ENCODE data around the gene ABR. TPM values are rescaled to one million over a fixed set of nuclear protein-coding genes. Genes with fewer than 3 reads are reported as not detected.
"Not testable (repeated sequence)": the region's sequence is repeated elsewhere in the genome, so short reads cannot be mapped to it uniquely, and the experiment has no call there.

ABR gene
- total RNA-seq, 1 donor from 2014 or later, result 207 TPM

DNA sequence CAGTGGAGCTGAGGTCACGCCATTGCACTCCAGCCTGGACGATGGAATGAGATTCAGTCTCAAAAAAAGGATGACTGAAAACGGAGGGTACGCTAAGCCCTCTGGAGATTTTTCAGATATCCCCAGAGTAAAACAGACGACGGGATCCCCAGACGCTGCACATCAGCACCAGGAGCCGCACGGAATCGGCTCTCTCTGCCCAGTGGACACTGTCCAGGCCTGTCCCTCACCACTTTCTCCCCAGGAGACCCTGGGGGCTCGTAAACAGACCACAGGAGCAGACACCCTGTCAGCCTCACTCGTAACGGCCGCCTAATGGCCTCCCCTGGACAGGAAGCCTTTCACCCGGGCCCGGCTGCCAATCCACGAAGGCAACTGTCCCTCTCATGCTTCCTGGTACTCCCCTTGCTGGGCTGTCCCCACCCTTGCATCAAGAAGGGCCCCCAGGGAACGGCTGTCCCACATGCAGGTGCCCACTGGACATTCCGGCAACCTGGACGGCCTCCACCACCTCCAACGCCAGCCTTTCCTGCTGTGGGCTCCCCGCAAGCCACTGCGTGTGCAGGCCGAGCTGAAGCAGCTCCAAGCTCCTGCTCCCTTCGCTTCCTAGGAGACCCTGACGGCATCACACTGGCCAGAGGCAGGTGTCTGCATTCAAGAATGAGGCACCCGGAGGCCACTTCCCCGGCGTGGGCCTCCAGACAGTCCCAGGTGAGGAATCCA is 108.5 kb downstream of the ABR start:
- no peak for DNase-seq (ENCODE audit: low spot score)

DNA sequence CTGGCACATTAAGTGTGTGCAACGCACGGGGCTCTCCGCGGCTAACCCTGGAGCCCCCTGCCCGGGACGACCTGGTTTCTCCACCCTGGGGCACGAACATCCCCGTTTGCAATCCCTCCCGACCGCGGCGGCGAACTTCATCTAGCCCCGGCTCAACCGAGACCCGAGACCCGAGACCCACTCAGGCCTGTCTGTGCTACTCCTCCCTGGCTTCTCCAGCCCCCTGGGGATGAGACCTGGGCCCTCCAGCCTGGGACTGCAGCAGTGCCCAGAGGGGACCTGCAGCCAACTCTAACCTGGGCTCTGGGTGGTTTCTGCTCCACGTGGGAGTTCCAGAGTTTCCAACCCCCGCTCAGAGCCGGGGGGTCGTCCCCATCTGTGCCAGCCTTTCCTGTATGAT is 109.4 kb downstream of the ABR start:
- DNase-seq (ENCODE audit: low spot score), result no peak

DNA sequence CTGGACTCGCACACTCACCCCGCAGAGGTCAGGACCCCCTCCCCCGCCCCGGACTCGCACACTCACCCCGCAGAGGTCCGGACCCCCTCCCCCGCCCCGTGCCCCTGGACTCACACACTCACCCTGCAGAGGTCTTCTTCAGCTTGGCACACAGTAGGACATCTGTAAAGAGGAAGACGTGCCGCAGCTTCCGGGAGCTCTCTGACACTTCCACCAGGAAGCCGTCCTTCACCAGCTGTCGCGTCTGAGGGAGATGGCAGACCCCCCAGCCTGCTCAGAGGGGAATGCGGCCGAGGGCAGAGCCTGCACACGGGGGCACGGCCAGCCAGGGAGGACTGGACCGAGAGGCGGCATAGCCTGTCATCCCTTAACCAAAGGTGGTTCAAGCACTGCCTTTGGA is 109.9 kb downstream of the ABR start:
- DNase-seq (ENCODE audit: low spot score), result no peak

DNA sequence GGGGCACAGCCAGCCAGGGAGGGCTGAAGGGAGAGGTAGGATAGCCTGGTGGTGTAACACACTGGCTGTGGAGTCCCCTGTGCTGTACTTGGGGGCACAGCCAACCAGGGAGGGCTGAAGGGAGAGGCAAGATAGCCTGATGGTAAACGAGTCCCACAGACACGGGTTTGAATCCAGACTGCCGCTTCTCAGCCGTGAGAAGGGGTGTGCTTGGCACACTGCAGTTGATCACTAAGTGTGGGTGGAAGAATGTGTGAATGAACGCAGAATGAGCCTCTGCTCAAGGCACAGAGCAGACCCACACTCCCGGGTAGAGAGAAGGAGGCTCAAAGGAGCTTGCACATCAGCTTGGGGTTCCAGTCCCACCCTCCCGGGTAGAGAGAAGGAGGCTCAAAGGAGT is 111.4 kb downstream of the ABR start:
- no peak for DNase-seq (ENCODE audit: low spot score)

DNA sequence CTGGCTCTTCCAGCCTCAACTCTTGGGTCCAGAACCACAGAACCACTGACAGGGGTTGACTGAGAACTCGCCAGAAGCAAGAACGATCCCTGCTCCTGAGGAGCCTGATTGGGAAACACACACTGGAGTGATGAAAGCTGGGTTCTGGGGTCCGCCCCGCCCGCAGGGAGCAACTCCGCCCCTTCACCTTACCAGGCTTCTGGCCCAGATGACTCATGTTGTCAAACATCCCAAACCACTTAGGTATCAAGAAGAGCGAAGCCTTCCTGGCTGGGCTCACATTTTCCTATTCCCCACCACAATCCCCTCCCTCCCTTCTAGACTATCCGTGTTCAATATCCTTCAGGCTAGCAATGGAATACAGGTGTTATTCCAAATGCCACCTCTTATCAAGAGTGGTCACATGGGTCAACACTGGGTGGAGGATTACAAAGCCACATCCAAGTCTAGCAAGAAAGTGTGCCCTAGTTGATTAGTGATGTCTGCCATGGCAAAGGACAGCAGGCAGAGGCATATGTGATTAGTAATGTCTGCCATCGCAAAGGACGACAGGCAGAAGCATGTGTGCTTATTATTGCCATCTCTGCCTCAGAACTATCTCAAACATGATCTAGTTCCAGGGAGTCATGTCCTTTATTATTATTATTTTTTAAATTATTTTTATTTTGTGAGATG is 112.4 kb downstream of the ABR start:
- no peak for DNase-seq (ENCODE audit: low spot score)

DNA sequence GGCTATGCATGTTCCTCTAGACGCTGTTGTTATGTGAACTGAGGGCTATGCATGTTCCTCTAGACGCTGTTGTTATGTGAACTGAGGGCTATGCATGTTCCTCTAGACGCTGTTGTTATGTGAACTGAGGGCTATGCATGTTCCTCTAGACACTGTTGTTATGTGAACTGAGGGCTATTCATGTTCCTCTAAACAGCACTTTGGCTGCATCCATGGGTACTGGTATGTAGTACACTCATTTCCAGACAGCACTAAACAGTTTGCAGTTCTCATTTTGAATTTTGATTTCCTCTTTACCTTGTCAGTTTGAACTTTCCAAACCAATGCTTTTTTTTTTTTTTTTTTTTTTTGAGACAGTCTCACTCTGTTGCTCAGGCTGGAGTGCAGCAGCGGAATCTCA is 114.4 kb downstream of the ABR start:
- DNase-seq (ENCODE audit: low spot score), result not testable (repeated sequence)

DNA sequence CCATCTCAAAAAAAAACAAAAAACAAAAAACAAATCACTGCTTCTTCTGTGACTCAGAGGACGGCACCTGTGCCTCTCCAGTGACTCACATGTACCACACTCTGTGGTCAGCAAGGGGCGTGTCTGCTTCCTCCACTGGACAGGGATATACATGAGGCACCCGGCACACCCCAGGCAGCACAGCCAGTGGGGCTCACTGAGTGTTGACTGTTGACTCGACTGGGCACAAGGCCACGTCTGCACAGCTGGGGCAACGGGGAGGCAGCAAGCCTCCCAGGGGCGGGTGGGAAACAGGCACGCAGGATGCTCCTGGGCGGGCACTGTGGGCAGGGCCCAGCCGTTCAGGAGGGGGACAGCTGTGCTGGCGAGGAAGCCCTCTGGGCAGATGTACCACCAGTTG is 118.8 kb downstream of the ABR start:
- DNase-seq (ENCODE audit: low spot score), result peak; percentile 87

DNA sequence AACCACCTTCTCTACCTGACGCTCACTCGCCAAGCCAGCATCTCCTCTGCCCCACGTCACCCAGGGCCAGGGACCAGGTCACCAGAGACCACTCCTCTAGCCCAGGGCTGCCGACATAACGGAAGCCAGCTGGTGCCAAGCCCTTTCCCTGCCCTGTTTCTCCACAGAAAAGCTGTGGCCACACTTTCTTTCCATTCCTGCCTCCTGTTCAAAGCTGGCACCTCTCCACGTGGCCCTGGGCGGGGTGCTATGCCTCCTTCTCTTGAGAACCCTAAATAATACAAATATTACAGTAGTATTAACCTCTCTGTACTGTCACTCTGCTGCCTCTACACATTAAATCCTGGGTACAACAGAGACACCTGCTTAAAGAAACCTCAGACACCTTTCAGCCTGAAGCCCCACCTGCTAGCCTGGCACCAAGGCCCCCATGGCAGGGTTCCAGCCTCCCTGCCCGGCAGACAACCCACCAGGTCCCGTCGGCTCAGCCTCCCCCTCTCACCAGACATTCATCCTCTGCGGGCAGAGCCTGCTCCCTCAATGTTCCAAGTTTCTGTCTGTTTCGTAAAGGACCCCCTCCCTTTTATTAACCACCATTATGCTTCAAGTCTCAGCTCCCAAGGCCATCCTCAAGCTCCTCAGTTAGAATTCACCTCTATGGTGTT is 120.5 kb downstream of the ABR start:
- no peak for DNase-seq (ENCODE audit: low spot score)

DNA sequence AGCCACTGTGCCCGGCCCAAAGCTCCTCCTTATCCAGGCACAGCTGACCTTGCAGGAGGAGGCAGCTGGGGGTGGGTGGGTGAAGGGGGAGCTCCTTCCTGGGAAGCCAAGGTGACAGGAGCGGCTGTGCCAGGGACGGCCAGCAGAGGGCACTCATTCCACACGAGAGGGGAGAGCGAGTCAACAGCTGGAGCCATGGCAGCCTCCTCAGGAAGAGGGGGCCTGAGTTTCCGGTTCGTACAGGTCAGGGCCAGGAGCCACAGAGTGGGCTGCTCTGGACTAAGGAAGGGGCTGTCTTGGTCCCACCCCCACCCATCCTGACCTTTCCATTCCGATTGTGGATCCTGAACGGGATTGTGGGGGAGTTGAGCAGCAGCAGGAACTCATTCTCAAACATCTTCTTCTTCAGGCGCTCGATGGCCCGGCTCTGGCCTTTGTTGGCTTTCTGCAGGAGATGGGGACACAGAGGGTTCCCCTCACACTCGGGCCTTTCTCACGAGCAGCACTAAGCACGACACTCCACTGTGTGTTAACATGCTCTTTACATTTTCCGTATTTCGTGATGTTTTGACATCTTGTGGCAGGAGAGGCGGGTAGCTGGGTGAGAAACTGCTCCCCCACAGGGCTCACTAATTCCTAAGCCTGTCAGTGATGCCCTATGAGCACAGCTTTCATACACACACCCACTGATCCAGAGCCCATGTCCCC is 121.2 kb downstream of the ABR start:
- DNase-seq (ENCODE audit: low spot score), result no peak

DNA sequence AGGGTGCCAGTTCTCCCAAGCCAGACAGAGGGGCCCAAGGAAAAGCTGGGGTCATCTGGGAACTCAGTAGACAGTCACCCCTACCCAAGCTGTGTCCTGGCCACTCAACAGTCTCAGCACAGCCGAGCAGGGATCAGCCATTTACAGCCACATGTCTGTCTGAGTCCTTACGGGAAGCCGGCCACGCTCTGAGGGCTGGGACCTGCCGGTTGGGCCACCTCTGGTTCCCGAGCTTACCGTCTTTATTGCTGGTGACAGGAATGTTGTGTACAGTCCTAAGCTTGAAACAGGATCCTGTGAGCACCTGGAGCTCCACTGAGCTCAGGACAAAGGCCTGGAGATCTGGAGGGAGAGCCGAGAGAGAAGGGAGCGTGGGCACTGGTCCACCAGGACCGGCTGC is 123.0 kb downstream of the ABR start:
- no peak for DNase-seq (ENCODE audit: low spot score)

DNA sequence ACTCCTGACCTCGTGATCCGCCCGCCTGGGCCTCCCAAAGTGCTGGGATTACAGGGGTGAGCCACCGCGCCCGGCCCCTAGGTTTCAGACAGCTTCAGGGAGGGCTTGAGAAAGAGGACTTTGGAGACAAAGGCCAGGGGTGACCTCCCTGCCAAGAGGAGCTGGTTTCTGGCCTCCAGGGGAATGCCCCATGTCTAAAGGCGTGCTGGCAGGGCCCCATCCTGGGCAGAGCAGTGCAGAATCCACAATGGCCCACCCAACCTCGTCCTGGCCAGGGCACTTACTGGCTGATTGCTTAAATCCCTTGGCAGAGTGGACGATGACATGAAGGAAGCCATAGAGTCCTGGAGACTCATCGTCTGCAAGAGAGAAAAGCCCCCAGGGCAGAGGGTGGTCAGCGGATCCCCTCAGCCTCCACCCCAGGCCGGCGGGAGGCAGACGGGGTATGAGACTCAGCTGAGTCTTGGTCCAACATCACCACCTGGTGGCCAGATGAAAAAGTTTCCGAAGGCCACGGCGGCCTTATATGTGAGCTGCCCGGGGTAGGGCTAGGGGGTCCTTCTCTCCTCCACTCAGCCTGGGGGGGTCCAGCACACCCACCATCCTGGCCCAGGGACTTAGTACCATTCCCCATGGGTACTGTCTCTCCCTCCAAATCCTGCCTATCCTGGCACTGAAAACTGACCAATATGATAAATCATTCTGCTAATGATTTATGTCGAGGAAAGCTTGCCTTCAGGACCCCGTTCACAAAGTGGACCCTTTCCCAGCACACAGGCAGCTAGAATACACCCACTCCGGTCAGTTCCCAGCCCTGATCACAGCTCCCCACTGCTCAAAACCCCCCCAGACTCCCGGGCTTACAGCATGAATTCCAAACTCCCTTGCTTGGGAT is 123.8 kb downstream of the ABR start:
- peak; percentile 73 for DNase-seq (ENCODE audit: low spot score)

DNA sequence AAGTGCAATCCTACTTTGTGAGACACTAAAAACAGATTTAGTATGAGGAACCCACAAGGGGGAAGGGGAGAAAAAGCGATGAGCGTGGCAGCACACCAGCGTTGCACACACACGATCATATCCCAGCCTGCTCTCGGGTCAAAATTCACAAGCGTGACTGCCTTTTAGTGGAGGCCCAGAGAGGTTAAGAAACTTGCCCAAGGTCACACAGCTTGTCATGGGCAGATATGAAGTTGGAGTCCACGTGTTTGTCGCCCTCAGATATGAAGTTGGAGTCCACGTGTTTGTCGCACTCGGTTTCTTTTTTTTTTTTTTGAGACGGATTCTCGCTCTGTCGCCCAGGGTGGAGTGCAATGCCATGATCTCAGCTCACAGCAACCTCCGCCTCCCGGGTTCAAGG is 124.5 kb downstream of the ABR start:
- DNase-seq (ENCODE audit: low spot score), result no peak

DNA sequence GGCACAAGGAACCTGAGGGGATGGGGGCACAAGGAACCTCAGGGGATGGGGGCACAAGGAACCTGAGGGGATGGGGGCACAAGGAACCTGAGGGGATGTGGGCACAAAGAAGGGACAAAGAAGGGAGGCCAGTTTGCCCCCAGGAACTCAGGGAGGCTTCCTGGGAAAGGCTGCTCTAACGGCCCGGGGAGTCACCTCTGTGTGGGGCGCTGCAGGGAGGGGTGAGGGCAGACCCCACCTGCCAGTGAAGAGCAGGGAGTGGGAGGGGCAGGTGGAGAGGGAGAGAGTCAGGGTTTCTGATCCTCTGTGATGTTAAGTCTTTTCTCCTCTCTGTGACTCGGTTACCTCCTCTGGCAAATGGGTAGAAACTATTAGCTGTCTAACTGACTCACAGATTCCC is 125.1 kb downstream of the ABR start:
- no peak for DNase-seq (ENCODE audit: low spot score)

DNA sequence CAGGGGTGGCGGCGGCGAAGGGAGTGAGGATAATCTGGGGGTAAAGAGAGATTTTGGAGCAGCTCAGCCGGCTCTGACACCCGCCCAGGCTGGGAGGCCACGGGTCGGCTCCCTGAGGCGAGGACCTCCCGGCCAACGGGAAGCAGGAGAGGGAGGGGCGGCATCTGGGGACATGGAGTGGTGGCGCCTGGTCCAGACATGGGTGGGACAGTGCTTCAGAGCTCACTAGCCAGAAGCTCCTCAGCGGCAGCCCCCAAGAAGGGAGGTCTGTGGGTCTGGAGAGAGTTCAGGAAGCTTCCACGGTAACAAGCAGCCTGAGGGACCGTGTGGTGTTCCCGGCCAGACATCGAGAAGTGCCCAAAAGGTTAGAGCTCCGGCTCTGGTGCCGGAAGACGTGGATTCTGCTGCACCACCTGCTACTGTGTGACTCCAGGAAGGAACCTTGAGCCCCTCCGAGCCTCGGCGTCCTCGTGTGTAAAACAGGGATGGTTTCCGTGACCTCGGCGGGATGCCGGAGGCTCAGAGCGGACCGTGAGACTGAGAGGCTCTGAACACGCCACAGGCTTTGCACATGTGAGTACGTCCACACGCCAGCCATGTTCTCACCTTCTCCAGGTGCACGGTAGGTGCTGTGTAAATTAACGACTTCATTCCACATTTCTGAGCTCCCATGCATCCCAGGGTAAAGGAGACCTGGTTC is 126.0 kb downstream of the ABR start:
- DNase-seq (ENCODE audit: low spot score), result no peak

DNA sequence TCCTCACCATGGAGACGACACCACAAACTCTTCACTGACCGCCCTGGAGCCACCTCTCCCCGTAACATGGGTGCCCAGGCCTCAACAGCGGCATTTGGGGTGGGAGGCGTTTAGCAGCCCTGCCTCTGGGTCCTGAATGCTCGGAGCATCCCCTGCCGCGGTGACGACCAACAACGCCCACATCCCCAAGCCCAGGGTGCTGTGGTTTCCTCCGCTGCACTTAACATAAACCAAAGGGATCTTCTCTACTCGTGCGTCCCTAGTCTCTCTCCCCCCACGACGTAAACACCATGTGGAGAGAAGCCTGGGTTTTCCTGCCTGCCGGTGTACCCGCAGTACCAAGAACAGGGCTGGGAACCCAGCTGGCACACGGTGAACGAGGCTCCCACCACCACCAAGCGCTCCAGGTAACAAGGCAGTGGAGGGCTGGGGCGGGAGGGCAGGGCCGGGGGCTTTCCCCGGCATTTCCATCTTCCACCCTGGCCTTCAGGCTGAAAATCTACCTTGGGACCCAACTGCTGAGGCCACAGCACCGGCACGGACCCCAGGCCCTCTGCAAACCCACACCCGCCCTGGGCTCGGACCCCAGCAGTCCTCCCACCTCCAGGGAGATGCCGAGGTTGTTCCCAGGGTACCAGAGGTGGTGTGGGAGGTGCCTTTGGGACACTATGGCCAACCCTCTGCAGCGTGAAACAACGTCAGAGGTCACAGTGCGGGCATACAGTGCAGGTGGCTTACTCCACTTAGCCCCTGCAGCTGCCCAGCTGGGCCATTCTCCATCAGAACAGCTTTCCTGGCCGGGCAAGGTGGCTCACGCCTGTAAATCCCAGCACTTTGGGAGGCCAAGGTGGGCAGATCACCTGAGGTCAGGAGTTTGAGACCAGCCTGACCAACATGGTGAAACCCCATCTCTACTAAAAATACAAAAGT is 128.5 kb downstream of the ABR start:
- DNase-seq (ENCODE audit: low spot score), result no peak

DNA sequence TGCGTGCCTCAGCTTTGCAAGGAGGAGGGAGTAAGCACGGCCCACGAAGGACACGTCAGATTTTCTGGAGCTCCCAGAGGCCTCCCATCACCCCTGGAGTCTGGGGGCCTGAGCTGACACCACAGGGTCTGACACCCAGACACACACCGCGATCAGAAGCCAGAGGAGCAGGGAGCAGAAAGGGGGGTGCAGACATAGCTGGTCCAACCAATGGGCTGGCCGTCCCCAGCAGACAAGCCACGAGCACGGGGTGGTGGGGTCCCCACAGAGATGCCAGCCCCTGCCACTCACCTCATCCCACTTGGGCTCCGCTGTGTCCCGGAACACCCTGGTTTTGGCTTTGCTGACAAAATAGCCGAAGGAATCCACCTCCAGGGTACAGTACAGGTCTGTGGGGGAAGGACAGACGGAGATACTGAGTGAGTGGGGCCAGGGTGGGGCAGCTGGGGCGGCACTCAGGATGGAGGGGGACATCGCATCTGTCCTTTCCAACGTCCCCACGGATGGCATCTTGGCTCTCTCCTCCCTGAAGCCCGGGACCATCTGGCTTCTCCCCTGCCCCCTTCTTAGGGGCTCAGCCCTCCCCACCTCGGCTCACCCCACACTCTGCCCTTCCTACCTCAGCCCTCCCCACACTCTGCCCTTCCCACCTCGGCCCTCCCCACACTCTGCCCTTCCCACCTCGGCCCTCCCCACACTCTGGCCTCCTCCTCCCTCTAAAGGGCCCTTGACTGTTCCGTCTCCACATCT is 129.4 kb downstream of the ABR start:
- DNase-seq (ENCODE audit: low spot score), result no peak

DNA sequence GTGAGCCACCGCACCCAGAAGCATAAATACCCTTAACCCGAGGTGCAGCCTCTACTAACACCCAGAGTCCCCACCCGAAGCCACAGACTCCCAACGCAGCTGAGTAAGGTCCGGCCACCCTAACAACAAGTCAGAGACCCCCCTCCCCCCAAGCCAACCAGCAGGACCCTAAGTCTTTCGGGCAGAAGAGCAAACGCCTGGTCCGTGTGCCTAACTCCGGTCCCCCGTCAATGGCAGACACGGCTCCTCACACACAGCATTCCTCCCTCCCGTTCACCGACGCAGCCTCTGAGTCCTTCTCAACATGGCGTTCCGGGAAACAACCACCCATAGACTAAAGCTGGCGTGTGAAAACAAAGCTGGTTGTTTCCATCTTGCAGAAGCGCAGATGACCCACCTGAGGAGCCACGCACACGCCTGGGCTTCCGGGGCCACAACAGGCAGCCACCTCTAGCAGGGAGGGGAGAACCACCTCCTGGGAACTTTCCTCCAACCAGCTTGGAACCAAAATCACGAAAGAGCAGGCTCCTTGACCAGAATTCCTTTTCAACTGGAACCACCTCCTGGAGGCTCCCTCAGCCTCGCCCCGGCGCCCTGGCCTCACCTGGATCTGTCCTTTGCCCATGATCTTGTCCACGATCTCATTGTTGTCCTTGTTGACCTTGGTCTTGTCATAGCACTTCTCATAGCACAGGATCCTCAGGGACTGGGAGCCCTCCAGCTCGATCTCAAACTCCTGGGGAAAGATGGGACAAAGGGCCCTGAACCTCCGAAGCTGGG is 130.1 kb downstream of the ABR start:
- no peak for DNase-seq (ENCODE audit: low spot score)

DNA sequence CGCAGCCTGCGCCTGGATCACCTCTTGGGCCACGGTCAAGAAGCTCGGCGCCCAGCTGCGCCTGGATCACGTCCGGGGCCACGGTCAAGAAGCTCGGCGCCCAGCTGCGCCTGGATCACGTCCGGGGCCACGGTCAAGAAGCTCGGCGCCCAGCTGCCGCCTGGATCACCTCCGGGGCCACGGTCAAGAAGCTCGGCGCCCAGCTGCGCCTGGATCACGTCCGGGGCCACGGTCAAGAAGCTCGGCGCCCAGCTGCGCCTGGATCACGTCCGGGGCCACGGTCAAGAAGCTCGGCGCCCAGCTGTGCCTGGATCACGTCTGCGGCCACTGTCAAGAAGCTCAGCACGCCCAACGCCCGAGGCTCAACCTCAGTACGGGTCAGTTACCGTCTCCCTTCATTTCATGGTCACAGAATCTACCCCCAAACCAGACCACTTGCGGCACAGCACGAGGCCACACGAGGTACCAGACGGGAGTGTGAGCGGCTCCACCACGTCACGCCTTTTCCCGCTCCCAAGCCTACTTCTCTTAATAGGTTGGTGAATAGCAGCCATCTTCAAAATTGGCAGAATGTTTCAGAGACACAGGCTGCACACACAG is 131.2 kb downstream of the ABR start:
- DNase-seq (ENCODE audit: low spot score), result not testable (repeated sequence)

Measured in ureter (tissue), 1 donor.